Nephron progenitor cell (in vitro differentiated cells): ENCODE data around the gene SPANXN5.
"Not testable (repeated sequence)": the region's sequence is repeated elsewhere in the genome, so short reads cannot be mapped to it uniquely, and the experiment has no call there.

Experiments used
- DNase-seq: peaks from one replicate; pipeline ENCODE4 v3.0.0; 2021
- H3K27ac Mint-ChIP-seq: 2 replicates; pipeline ENCODE4 v1.8.0; 2021; ENCODE audit warnings: mild to moderate bottlenecking, moderate library complexity, mixed read lengths
- H3K27me3 Mint-ChIP-seq: 2 replicates; pipeline ENCODE4 v1.8.0; 2021; ENCODE audit warnings: mild to moderate bottlenecking, low read depth, mixed read lengths; ENCODE audit not compliant: poor library complexity
- H3K36me3 Mint-ChIP-seq: 2 replicates; pipeline ENCODE4 v1.8.0; 2021; ENCODE audit warnings: low read depth, mixed read lengths
- H3K4me1 Mint-ChIP-seq: 2 replicates; pipeline ENCODE4 v1.8.0; 2021; ENCODE audit warnings: mixed read lengths
- H3K4me3 Mint-ChIP-seq: 2 replicates; pipeline ENCODE4 v1.8.0; 2021; ENCODE audit warnings: mild to moderate bottlenecking, moderate library complexity, mixed read lengths
- H3K9me3 Mint-ChIP-seq: 2 replicates; pipeline ENCODE4 v1.8.0; 2021; ENCODE audit warnings: mild to moderate bottlenecking, moderate library complexity, mixed read lengths
- CTCF ChIP-seq: fragments of 200-600 bp; sonication (generic); IDR thresholded peaks from 2 replicates; pipeline ENCODE4 v1.5.0; 2021; ENCODE audit warnings: antibody characterized with exemption

Gene SPANXN5

GRCh38 chrX:52811065-52811625 lies 13.9 kb upstream of the SPANXN5 start, which contains the start of gene XAGE5:
TSS of gene XAGE5 (plus strand) at chrX:52811287. CDS start at chrX:52812567, 1,280 bp downstream.
- Mint-ChIP-seq H3K27ac (no peak within 1 kb of the TSS), H3K27me3 (peaks cover 6% of the 10 kb centered on the region), H3K4me1 (no peaks in the 10 kb centered on the region), H3K9me3 (peaks cover 54% of the 10 kb centered on the region), H3K4me3 (no peak within 1 kb of the TSS), H3K36me3 (no peaks in the 10 kb centered on the region)
- DNase-seq, result no peak
- no peak for TF ChIP-seq CTCF

- not testable (repeated sequence) for H3K4me3 Mint-ChIP-seq, H3K36me3 Mint-ChIP-seq, H3K27me3 Mint-ChIP-seq, H3K27ac Mint-ChIP-seq, H3K4me1 Mint-ChIP-seq, DNase-seq
- H3K9me3 Mint-ChIP-seq, result peaks cover 26% of the 10 kb centered on the region
Measured at GRCh38 chrX:52804876-52805275, 7.6 kb upstream of the SPANXN5 start.

- not testable (repeated sequence) for H3K9me3 Mint-ChIP-seq, H3K27ac Mint-ChIP-seq, H3K4me3 Mint-ChIP-seq, H3K36me3 Mint-ChIP-seq, H3K4me1 Mint-ChIP-seq, H3K27me3 Mint-ChIP-seq, DNase-seq
Measured at GRCh38 chrX:52773504-52773903, 23.7 kb downstream of the SPANXN5 start.

GRCh38 chrX:52765983-52766382 lies 31.2 kb downstream of the SPANXN5 start:
- not testable (repeated sequence) for H3K4me1 Mint-ChIP-seq, H3K4me3 Mint-ChIP-seq, H3K27ac Mint-ChIP-seq, DNase-seq, H3K9me3 Mint-ChIP-seq, H3K36me3 Mint-ChIP-seq, H3K27me3 Mint-ChIP-seq

- H3K27me3 Mint-ChIP-seq, H3K9me3 Mint-ChIP-seq, H3K4me3 Mint-ChIP-seq, DNase-seq, H3K36me3 Mint-ChIP-seq, H3K4me1 Mint-ChIP-seq, H3K27ac Mint-ChIP-seq: not testable (repeated sequence)
Measured at GRCh38 chrX:52750952-52751351, 46.3 kb downstream of the SPANXN5 start, which contains the start of gene SSX2B. TSS of gene SSX2B (plus strand) at chrX:52751252. CDS start at chrX:52752681, 1,429 bp downstream.
